UCSD-AML1 (cell line): ENCODE measurements around the gene SNAP29.
"Not testable (repeated sequence)": the region's sequence is repeated elsewhere in the genome, so short reads cannot be mapped to it uniquely, and the experiment has no call there.

Source experiments
- DNase-seq: peaks from one replicate; lab custom pipeline; 2025; ENCODE audit not compliant: unreplicated experiment; lab: John Stamatoyannopoulos, UW

Gene SNAP29

DNA sequence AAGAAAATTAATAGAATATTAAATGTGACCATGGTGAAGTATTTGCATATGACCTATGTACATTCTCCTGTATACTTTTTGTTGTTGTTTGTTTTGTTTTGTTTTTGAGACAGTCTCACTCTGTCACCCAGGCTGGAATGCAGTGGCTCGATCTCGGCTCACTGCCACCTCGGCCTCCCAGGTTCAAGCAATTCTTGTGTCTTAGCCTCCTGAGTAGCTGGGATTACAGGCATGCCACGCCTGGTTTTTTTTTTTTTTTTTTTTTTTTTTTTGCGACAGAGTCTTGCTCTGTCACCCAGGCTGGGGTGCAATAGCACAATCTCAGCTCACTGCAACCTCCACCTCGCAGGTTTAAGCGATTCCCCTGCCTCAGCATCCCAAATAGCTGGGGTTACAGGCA, 38.9 kb downstream of the SNAP29 start:
- not testable (repeated sequence) for DNase-seq

DNA sequence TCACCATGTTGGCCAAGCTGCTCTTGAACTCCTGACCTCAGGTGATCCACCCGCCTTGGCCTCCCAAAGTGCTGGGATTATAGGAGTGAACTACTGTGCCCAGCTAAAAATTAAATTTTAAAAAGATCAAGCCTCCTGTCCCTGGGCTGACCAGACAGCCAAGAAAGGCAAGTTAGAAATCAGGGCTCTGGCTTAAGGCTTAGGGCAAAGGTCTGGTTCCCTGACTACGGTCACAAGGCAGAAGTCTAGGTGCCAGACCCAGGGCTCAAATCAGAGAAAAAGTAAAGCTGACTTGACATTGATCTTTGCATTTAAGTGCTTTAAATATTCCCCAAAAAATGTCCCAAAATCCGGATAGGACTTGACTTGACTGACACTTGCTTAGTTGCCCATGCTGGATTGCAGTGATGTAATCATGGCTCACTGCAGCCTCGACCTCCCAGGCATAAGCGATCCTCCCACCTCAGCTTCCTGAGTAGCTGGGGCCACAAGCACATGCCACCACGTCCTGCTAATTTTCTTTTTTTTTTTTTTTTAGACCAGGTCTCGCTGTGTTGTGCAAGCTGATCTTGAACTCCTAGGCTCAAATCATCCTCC, 41.1 kb downstream of the SNAP29 start:
- no peak for DNase-seq

DNA sequence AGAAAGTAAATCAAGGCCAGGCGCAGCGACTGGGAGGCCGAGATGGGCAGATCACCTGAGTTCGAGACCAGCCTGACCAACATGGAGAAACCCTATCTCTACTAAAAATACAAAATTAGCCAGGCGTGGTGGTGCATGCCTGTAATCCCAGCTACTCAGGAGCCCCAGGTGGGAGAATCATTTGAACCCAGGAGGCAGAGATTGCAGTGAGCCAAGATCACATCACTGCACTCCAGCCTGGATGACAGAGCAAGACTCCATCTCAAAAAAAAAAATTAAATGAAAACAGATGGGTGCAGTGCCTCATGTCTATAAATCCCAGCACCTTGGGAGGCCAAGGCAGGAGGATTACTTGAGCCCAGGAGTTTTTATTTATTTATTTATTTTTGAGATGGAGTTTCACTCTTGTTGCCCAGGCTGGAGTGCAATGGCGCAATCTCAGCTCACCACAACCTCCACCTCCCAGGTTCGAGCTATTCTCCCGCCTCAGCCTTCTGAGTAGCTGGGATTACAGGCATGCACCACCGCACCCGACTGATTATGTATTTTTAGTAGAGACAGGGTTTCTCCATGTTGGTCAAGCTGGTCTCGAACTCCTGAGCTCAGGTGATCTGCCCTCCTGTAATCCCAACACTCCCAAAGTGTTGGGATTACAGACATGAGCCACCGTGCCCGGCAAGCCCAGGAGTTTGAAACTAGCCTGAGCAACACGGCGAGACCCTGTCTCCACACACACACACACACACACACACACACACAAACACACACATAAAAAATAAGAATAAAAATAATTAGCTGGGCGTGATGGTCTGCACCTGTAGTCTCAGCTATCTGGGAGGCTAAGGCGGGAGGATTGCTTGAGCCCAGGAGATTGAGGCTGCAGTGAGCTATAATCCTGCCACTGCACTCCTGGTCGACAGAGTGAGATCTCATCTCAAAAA, 42.6 kb downstream of the SNAP29 start:
- DNase-seq = not testable (repeated sequence)

DNA sequence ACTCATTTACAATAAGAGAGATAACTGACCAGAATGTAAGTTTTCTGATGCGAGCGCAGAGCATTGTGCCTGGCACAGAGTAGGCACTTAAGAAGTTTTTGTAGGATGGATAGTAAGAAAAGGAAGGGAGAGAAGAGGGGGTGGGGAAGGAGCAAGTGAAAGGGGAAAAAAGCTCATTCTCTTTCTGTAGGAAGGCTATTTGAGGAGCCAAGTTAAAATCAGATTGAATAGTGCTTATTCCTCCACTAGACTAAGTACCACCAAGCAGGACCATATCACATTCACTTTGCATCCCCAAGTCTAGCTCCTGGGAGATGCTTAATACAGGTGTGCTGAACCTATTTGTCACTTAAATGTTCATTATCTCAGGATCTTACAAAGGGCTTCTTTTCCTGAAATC, 44.3 kb downstream of the SNAP29 start:
- DNase-seq = no peak

DNA sequence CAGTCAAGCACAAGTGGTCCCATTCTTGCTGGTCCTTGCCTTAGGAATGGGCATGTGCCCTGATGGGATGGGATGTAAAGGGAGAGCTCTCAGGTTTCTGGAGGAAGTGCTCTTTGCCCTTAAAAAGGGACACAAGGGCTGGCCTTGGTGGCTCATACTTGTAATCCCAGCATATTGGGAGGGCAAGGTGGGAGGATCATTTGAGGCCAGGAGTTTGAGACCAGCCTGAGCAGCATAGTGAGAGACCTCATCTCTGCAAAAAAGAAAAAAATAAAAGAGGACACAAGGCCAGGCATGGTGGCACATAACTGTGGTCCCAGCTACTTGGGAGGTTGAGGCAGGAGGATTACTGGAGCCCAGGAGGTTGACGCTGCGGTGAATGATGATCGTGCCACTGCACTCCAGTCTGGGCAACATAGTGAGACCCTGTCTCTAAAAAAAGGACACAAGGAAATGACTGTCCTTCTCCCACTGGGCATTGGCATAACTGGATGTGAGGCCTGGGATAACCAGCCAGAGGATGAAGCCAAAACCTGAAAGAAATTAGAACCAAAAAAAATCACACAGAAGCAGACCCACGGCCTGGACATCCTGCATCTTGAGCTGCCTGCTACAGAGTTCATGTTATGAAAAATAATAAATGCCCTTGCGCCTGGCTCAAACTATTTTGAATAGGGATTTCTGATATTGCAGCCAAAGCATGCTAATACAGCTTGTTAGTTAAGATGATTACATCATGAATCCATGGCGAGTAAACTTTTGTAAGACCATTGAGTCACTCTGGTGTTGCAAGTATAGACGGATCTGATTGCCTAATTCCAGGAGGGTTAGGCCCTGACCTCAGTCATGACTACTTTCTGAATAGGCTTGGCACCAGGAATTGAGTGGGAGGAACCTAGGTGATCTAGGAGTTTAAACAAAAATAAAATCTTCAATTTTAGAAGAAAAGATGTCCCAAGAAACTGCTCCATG, 45.5 kb downstream of the SNAP29 start:
- DNase-seq = no peak

DNA sequence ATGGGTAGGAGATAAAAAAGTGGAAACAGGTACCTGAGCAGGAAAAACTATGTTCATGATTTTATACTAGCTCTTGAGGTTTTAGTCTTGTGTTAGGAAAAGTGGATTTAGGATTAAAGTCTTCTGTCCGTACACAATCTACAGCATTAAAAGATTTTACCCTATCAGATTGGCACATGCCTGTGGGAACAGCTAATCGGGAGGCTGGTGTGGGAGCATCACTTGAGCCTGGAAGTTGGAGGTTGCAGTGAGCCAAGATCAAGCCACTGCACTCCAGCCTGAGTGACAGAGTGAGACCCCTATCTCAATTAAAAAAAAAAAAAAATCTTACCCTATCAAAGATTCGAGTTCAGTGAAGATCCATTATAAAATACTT, 46.2 kb downstream of the SNAP29 start:
- DNase-seq = no peak

DNA sequence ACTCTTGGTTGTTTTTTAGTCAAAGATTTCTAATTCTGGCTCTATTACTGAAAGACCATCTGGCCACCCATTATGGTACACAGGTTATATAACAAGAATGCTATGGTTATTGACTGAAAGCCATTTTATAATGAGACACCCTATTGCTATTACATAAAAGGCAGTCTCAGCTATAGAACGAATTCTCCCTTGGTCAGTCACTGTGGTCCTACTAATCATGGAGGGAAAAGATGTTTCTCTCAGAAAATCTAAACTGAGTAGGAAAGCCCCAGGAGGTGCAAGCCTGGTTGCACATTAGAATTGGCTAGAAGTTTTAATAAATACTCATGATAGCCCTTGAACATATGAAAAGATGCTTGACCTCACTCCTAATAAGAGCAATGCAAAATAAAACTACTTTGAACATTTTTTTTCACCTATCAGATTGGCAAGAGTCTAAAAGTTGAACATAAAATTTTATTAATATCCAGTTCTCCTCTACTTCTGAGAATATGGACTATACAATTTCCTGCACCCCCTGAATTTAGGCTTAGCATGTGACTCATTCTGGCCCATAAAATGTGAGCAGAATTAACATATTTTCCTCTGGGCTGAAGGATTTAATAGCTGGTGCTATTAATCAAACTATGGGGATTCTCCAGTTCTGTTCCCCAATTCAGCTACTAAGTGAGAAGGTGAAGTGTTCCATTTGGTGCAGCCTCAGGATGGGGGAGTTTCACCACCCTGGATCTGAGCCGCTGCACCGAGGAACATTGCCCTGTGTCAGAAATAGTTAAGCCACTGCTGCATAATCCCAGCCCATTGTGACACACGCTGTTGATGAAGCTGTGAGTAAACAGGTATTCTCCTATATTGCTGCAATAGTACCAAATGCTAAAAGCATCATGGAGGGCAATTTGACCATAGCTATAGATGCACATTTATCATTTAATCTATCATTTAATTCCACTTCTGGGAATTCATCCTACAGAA, 46.9 kb downstream of the SNAP29 start:
- no peak for DNase-seq

DNA sequence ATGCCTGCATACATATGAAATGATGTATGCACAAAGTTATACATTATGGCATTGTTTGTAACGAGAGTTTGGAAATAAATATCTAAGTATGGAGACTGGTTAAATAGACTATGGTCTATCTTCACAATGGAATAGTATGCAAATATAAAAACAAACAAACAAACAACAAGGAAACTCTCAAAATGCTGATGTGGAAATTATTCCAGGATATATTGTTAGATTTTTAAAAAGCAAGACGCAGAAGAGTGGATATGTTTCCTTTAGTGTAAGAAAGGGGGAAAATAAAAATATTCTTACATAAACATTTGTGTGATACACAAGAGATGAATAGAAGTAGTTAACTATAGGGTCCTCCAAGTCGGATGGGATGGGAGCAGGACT, 47.6 kb downstream of the SNAP29 start:
- DNase-seq = no peak

DNA sequence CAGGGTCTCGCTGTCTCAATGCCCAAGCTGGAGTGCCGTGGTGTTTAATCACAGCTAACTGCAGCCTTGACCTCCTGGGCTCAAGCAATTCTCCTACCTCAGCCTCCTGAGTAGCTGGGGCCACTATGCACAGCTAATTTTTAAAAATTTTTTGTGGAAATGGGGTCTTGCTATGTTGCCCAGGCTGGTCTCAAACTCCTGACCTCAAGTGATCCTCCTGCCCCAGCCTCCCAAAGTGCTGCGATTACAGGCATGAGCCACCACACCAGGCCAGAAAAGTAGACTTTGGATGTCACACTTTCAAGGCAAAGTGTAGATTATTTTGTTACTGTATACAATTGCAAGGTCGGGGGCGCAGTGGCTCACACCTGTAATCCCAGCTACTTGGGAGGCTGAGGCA, 49.9 kb downstream of the SNAP29 start:
- not testable (repeated sequence) for DNase-seq

DNA sequence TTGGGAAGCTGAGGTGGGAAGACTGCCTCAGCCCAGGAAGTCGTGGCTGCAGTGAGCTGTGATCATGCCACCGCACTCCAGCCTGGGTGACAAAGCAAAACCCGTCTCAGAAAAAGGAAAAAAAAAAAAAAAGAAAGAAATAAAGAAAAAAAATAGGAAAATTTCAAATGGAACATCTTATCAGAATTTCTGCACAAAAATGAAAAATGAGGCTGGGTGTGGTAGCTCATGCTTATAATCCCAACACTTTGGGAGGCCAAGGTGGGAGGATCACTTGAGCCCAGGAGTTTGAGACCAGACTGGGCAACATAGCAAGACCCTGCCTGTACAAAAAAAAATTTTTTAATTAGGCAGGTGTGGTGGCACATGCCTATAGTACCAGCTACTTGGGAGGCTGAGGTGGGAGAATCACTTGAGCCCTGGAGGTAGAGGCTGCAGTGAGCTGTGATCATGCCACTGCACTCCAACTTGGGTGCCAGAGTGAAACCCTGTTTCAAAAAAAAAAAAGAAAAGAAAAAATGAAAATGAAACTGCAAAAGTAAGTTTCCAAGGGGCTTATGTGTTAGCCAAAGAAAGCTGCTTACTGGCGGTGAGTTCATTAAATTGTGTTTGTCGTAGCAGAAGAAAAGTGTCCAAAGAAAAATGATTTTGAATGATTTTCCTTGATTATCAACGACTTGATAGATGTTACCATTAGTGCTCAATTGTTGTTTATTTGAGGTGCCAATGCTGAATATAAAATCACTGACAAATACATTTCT, 50.9 kb downstream of the SNAP29 start:
- DNase-seq = peak; percentile 29

DNA sequence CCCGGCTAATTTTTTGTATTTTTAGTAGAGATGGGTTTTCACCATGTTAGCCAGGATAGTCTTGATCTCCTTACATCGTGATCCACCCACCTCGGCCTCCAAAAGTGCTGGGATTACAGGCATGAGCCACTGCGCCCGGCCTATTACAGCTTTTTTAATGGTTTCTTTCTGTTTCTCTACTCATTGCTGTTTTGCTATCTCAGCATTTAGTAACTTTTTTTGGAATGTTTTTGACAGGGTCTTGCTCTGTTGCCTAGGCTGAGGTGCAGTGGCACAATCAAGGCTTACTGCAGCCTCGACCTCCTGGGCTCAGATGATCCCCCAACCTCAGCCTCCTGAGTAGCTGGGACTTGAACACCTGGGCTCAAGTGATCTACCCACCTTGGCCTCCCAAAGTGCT, 53.7 kb downstream of the SNAP29 start:
- DNase-seq = no peak

DNA sequence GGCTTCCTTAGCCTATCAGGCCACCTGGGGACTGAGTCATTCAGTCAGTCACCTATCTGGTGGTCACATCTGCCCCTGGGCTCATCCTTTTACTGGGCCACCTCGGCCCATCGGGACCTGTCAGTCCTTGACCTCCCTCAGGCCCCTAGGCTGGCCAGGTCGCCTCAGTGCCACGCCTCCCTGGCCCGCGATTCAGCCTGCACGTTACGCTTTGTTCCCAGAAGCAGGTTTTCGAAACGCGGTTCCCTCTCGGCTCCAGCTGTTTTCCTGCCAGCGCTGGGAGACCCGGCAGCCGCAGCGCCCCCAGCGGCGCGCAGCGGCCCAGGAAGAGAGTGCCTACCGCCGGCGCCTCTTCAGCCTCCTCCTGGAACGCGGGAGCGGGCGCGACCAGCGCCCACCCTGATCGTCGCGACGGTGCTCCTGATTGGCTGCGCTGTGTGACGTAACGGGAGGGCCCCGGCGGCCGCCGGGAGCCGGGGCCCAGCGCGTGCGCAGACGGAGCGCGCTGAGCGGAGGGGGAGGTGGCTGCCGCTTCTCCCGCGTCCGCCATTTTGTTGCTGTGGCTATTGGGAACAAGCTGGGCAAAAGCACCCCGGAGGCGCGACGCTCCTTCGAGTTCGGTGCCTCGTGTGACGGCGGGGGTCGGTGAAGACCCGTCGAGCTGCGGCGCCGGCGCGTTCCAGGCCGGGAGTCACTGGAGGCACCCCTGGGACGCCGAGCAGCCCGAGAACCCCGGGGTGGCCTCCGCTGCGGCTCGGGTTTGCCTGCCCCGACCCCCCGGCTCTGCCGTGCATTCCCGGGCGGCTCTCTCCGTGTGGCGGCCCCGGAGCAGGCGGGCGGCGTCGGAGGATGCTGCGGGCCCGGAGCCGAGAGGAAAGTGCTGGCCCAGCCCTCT, 58.4 kb downstream of the SNAP29 start, which contains the start of gene CRKL:
TSS of gene CRKL (plus strand) at position 492 of the 895 bp plus-strand sequence. CDS start 528 bp downstream, outside the sequence.
- peak; percentile 98 for DNase-seq

DNA sequence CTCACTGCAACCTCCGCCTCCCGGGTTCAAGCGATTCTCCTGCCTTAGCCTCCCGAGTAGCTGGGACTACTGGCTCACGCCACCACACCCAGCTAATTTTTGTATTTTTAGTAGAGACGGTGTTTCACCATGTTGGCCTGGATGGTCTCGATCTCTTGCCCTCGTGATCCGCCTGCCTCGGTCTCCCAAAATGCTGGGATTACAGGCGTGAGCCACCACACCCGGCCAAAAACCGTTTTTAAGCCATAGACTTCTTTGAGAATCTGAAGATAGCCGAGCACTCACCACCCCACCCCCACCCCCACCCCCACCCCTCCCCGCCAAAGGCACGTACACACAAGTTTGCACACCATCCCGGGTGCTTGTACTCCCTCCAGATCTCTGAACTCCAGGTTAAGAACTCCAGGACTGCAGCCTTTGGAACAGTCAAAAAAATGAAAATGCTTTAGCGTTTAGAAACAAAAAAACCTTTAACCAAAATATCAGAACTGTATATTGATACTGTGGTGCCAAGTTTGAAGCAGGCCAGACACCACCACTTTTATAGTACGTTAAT, 59.9 kb downstream of the SNAP29 start:
- DNase-seq = no peak

DNA sequence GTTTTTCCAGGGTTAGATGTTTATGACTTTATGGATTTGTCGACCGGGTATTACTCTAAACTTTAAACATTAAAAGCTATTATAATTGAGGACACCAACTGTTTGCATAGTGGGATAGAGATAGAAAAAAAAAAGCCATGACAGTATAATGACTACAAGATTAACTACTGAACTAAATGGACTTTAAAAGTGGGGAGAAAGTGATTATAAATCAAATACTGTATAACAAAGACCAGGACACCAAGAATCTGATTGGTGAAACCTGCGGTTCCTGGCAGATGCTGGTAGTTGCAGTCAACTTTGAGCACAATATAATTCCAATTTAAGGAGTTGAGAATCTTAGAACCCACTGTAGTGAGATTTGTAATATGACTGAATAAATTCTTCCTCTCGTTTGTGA, 60.9 kb downstream of the SNAP29 start:
- no peak for DNase-seq

DNA sequence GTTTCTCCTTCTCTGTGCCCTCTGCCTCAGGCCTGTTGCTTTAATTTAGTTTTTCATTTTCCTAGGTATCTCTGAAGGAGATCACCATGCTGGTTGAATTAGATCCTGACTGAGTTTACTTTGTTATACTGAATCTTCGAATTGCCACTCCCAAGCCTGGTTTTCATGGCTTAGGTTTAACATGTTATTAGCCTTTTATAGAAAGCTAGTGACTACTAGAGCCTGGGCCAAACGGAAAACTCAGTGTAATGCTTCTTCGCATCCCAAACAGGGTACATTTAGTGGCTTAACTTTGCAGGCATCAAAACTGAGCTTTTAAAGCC, 62.0 kb downstream of the SNAP29 start:
- no peak for DNase-seq

DNA sequence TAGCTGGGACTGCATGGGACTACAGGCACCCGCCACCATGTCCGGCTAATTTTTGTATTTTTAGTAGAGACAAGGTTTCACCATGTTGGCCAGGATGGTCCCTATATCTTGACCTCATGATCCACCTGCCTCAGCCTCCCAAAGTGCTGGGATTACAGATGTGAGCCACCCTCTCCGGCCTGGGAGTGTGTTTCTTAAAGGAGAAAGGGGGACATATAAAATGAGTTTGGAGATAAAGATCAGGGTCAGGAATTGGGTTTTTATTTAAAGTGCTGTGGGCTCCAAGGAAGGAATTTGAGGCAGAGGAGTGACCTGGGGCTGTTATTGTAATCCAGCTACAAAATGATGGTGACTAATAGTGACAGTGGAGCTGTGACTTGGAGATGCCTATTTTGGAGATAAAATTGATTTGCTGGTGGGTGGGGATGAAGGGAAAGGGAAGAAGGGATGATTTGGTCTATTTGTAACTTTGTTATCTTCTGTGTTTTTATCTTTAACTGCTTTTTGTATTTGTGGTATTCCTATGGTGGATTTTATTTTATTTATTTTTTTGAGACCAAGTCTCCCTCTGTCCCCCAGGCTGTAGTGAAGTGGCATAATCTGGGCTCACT, 63.4 kb downstream of the SNAP29 start:
- no peak for DNase-seq

DNA sequence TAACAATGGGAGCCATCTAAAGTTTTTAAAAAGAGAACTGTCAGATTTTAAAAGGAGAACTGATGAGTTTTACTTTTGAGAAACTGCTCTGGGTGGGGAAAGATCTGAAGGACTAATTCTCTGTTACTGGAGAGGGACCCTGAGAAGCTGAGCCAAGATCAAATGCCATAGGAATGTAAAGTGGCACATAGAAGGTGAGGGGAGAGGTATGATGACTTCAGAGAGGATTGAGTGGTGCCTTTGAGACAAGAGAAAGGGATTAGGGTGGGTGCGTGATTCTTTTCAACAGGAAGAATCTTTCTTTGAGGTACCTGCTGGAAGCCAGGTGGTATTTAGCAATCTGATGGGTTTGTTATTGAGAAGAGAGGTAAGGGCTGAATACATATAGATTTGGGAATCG, 67.4 kb downstream of the SNAP29 start:
- no peak for DNase-seq
